Activated B cell treated with CpG ODN at 0.5 μM for 24 hours (primary cell): Measurements from ENCODE around the gene SVEP1. TPM values are rescaled to one million over a fixed set of nuclear protein-coding genes. Genes with fewer than 3 reads are reported as not detected.

ENCODE experiments used
- ATAC-seq: fragments of 200-7000 bp; cut with Tn5 transposase; one replicate; pipeline ENCODE4 v1.10.0; 2021; ENCODE audit warnings: low read depth, mild to moderate bottlenecking, moderate library complexity
- CTCF ChIA-PET: fragments of 350-600 bp; sonication (Branson Sonifier 250); formaldehyde crosslinking; loops from one replicate; lab custom pipeline; 2021; ENCODE audit warnings: antibody characterized with exemption; lab: Charles Lee
- POLR2A ChIA-PET: fragments of 350-600 bp; sonication (Branson Sonifier 250); formaldehyde crosslinking; loops from one replicate; lab custom pipeline; 2021; ENCODE audit warnings: antibody characterized with exemption; lab: Charles Lee
- DNase-seq: peaks from one replicate; pipeline ENCODE4 v3.0.0; 2022
- H3K27ac Mint-ChIP-seq: one replicate; pipeline ENCODE4 v1.8.0; 2020; ENCODE audit warnings: mixed read lengths
- H3K27me3 Mint-ChIP-seq: one replicate; pipeline ENCODE4 v1.8.0; 2021; ENCODE audit warnings: mixed read lengths
- H3K36me3 Mint-ChIP-seq: one replicate; pipeline ENCODE4 v1.8.0; 2021; ENCODE audit warnings: low read depth, mixed read lengths
- H3K4me1 Mint-ChIP-seq: one replicate; pipeline ENCODE4 v1.8.0; 2021; ENCODE audit warnings: mixed read lengths
- H3K4me3 Mint-ChIP-seq: one replicate; pipeline ENCODE4 v1.8.0; 2020; ENCODE audit warnings: mild to moderate bottlenecking, mixed read lengths
- H3K9me3 Mint-ChIP-seq: one replicate; pipeline ENCODE4 v1.8.0; 2020; ENCODE audit warnings: mixed read lengths
- intact Hi-C: fragments of 100-400 bp; cut with micrococcal nuclease; formaldehyde crosslinking; loops from one replicate; pipeline ENCODE4 v1.15.1; 2024
- total RNA-seq: library from RNA; stranded (reverse); gene quantifications from 2 replicates; pipeline ENCODE4 v1.2.3, GENCODE V29; 2022
- TF ChIP-seq, protein P1 (sequence below): fragments of 200-600 bp; IDR thresholded peaks from one replicate; pipeline ENCODE4 v1.8.0; 2022; ENCODE audit warnings: antibody characterized with exemption, mild to moderate bottlenecking

Gene SVEP1
- total RNA-seq: not detected in 2 replicates

DNA sequence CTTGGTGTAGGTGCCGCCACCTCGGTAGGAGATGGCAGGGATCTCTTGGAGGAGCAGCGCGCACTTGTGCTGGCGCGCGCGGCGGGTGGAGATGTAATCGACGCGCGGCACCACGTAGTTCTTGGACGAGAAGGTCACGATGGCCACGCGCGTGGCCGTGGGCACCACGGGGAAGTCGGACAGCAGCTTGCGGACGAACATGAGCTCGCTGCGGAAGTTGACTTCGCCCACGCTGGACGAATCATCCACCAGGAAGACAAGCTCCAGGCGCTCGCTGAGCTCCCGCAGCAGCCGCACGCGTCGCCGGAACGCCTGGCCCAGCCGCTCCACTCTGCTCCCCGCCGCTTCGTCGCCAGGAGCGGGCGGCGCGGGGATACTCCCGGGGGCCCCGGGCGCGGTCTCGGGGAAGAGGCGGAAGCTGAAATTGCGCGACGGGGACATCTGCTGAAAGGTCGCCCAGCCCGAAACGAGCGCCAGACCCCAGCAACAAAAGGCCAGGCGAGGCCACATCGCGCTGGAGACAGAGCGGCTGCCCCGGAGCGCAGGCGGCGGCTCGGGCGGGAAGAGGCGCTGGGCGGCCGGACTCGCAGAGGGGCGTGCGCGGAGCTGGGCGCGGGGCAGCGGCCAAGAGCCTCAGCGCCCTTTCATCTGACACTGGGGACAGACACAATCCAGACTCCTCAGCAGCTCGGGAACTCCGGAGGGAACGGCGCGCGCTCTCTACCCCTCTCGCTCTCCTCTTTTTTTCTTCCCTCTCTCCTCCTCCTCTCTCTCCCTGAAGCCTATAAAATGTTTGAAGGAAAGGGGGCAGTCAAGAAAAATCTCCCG lies at the start of gene SVEP1:
TSS of gene SVEP1 (minus strand) at position 708 of the 828 bp plus-strand sequence. CDS start at position 510, 198 bp downstream.
- DNase-seq (no peak), ATAC-seq (no peak)
- Mint-ChIP-seq H3K36me3 (no peaks in the 10 kb centered on the region), H3K4me3 (no peak within 1 kb of the TSS), H3K27ac (no peak within 1 kb of the TSS), H3K4me1 (no peaks in the 10 kb centered on the region), H3K27me3 (peaks cover 42% of the 10 kb centered on the region), H3K9me3 (peaks cover 2% of the 10 kb centered on the region)
- POLR2A ChIA-PET: no interaction called here
- CTCF ChIA-PET: no interaction called here
- TF ChIP-seq, protein P1, sequence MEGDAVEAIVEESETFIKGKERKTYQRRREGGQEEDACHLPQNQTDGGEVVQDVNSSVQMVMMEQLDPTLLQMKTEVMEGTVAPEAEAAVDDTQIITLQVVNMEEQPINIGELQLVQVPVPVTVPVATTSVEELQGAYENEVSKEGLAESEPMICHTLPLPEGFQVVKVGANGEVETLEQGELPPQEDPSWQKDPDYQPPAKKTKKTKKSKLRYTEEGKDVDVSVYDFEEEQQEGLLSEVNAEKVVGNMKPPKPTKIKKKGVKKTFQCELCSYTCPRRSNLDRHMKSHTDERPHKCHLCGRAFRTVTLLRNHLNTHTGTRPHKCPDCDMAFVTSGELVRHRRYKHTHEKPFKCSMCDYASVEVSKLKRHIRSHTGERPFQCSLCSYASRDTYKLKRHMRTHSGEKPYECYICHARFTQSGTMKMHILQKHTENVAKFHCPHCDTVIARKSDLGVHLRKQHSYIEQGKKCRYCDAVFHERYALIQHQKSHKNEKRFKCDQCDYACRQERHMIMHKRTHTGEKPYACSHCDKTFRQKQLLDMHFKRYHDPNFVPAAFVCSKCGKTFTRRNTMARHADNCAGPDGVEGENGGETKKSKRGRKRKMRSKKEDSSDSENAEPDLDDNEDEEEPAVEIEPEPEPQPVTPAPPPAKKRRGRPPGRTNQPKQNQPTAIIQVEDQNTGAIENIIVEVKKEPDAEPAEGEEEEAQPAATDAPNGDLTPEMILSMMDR: no peak
- intact Hi-C loops: no loop called here

DNA sequence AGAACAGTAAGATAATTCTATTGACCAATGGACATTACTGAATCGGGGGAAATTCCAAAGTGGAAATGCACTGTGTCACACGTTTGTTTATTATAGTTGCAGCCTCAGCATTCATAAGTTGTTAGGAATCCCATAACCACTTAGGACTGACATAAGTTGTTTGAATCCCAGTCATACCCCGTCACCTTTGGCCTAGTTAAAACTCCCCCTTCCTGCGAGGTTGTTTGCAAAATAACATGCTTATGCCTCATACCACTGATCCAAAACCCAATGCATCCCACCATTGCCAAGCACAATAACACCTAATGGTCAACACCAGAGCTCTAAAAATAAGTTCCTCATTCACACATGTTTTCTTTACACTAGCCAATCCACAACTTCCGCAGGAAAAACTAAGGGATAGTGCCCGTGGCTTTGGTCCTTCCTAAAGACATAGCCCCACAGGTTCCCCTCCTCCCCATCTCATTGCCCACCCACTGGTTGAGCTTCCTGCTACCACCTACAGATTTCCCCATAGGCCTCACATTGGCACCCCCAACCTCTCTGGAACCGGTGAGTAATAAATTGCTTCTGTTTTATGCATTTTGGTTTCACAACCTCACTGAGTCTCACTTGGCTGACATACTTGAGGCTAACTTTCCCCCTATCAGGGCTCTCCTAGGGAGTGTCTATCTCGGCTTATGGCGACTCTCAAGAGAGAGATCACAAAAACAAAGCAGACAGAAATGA lies 46.7 kb upstream of the SVEP1 start:
- CTCF ChIA-PET: interaction anchor here (1.0 kb wide), 1 partner anchor 1052 kb away, joined by 4 read pairs; no protein-coding TSS in a partner anchor
- peak; percentile 54 for ATAC-seq

DNA sequence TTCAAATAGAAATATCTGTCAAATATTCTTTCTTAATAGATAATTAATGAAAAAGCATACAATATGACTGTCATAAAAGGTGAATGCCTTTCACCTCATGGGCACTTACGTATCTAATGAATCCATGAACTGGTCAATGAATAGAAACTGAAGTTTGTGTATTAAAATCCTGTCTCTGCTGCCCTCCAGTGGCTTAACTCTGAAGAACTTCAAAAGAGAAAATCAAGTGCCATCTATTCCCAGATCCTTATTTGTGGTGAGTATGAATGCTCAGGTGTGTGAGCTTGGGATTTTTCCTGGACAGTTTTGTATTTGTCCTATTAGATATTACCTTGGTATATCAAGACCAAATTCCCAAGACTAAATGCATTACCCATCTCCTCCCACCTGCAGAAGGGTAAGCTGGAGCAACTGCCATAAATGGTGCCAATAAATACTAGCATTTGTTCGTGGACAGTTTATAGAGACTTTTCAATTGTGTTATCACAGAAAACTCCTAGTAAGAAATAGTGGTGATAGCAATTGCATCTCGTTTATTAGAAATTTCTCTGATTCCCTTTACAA lies 44.0 kb upstream of the SVEP1 start:
- intact Hi-C loops: loop anchor here (1.0 to 10.0 kb wide), 5 partner anchors 196 to 1379 kb away; no protein-coding TSS in a partner anchor
- CTCF ChIA-PET: interaction anchor here (0.7 to 2.9 kb wide), 5 partner anchors 405 to 1154 kb away, joined by 3 to 35 read pairs (median 3); no protein-coding TSS in a partner anchor
- Mint-ChIP-seq H3K4me1 (no peaks in the 10 kb centered on the region), H3K4me3 (no peak overlapping the region), H3K9me3 (no peaks in the 10 kb centered on the region), H3K36me3 (no peaks in the 10 kb centered on the region), H3K27ac (no peak overlapping the region), H3K27me3 (no peaks in the 10 kb centered on the region)
- TF ChIP-seq, protein P1: no peak
- ATAC-seq (no peak), DNase-seq (no peak)
- POLR2A ChIA-PET: no interaction called here

More for the DNA sequence above, 46.7 kb upstream of the SVEP1 start:
- Mint-ChIP-seq H3K27ac (no peak overlapping the region), H3K27me3 (no peaks in the 10 kb centered on the region), H3K4me3 (no peak overlapping the region), H3K4me1 (no peaks in the 10 kb centered on the region), H3K9me3 (no peaks in the 10 kb centered on the region), H3K36me3 (no peaks in the 10 kb centered on the region)
- intact Hi-C loops: loop anchor here (10.0 kb wide), 1 partner anchor 721 kb away; no protein-coding TSS in a partner anchor
- DNase-seq: no peak
- TF ChIP-seq, protein P1: no peak
- POLR2A ChIA-PET: no interaction called here

DNA sequence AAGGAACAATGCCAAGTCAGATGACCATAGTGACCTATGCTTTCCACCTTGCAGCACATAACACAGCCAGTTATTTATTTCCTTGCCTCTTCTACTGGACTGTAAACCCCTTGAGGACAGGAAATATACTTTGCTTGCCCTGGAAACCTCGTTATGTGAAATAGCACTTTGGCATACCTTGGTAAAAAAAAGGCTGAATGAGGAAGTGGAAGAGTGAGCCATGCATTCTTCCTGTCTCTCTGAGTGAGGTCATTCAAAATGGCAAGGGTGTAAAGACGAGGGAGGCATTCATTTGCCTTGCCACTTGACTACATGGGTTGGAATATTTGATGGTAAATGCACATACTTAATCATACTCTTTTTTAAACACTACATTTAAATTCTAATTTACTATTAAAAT lies 42.8 kb upstream of the SVEP1 start:
- H3K9me3 Mint-ChIP-seq: no peaks in the 10 kb centered on the region
- no peaks in the 10 kb centered on the region for H3K4me1 Mint-ChIP-seq
- no peak overlapping the region for H3K27ac Mint-ChIP-seq
- no peaks in the 10 kb centered on the region for H3K27me3 Mint-ChIP-seq
- no peak overlapping the region for H3K4me3 Mint-ChIP-seq
- ChIA-PET CTCF (interaction anchor here (0.6 to 2.9 kb wide), 2 partner anchors 406 to 438 kb away, joined by 3 to 35 read pairs; no protein-coding TSS in a partner anchor), POLR2A (no interaction called here)
- ATAC-seq (no peak), DNase-seq (no peak)
- TF ChIP-seq, protein P1: no peak
- intact Hi-C loops: loop anchor here (5.0 to 10.0 kb wide), 2 partner anchors 195 to 718 kb away; no protein-coding TSS in a partner anchor
- no peaks in the 10 kb centered on the region for H3K36me3 Mint-ChIP-seq
